Measurements from ENCODE around the gene RAB40B.

DNA sequence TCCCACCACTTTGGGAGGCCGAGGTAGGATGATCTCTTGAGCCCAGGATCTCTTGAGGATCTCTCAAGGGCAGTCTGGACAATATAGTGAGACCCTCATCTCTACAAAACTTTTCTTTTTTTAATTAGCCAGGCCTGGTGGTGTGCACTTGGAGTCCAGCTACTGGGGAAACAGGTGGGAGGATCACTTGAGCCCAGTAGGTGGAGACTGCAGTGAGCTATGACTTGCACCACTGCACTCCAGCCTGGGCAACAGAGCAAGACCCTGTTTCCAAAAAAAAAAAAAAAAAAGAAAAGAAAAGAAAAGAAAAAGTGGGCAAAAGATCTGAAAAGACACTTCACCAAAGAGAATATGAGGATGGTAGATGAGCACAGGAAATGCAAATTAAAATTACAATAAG, 15.0 kb downstream of the RAB40B start:
- no peak for TF ChIP-seq CTCF (conservative IDR thresholded peaks at IDR 0.05; ENCODE audit: low read depth, low read length)
- no peak for TF ChIP-seq EZH2 (IDR thresholded peaks at IDR 0.05; ENCODE audit: borderline replicate concordance, low read depth, low read length, poor library complexity, severe bottlenecking)
